B cell (primary cell): Measurements from ENCODE around the gene PPP2R5E. TPM values are rescaled to one million over a fixed set of nuclear protein-coding genes. Genes with fewer than 3 reads are reported as not detected.

ENCODE experiments used
- ATAC-seq: fragments of 200-7000 bp; cut with Tn5 transposase; one replicate; pipeline ENCODE4 v1.10.0; 2021; ENCODE audit warnings: low read depth, mild to moderate bottlenecking, moderate number of reproducible peaks, moderate library complexity
- CTCF ChIA-PET: fragments of 350-600 bp; sonication (Branson Sonifier 250); formaldehyde crosslinking; loops from one replicate; lab custom pipeline; 2021; ENCODE audit warnings: antibody characterized with exemption, inconsistent platforms; lab: Charles Lee
- POLR2A ChIA-PET: fragments of 350-600 bp; sonication (Branson Sonifier 250); formaldehyde crosslinking; loops from one replicate; lab custom pipeline; 2021; ENCODE audit warnings: antibody characterized with exemption; lab: Charles Lee
- DNase-seq: peaks from one replicate; pipeline ENCODE4 v3.0.0; 2013
- H2AFZ ChIP-seq: 2 replicates; pipeline ENCODE4 v1.6.1; 2012; ENCODE audit warnings: mild to moderate bottlenecking, low read depth, low read length; ENCODE audit not compliant: insufficient read depth, poor library complexity, severe bottlenecking
- H3K27ac ChIP-seq, 2 donors: 1 replicate in 1 of 2; 2 replicates in 1 of 2; pipeline ENCODE4 v1.5.1; 2012 to 2013; ENCODE audit warnings: low read length in 2 of 2, mild to moderate bottlenecking in 2 of 2, moderate library complexity in 1 of 2
- H3K27me3 ChIP-seq, 4 experiments: fragments of 200-600 bp in 1 of 4; sonication (generic) in 1 of 4; replicated peaks in 1 of 4; 1 replicate in 2 of 4; 2 replicates in 2 of 4; pipeline versions ENCODE4 v1.6.1 to v1.7.0; 2013 to 2016; ENCODE audit warnings: low read length in 3 of 4, mild to moderate bottlenecking in 2 of 4, mixed read lengths in 1 of 4, moderate library complexity in 1 of 4; ENCODE audit not compliant: insufficient read depth in 4 of 4, control insufficient read depth in 3 of 4; ENCODE audit errors: control extremely low read depth in 1 of 4
- H3K36me3 ChIP-seq, 2 experiments: replicated peaks in 1 of 2; 1 replicate in 1 of 2; 2 replicates in 1 of 2; pipeline versions ENCODE4 v1.6.1 to v1.7.1; 2013; ENCODE audit warnings: low read length in 1 of 2; ENCODE audit not compliant: insufficient read depth in 2 of 2, control insufficient read depth in 1 of 2; ENCODE audit errors: control extremely low read depth in 1 of 2, extremely low read depth in 1 of 2
- H3K4me1 ChIP-seq, 2 donors: fragments of 200-600 bp in 1 of 2; sonication (generic) in 1 of 2; 1 replicate in 1 of 2; 2 replicates in 1 of 2; pipeline versions ENCODE4 v1.5.1 to v1.6.1; 2013 to 2017; ENCODE audit warnings: low read length in 2 of 2; ENCODE audit not compliant: control insufficient read depth in 2 of 2, insufficient read depth in 2 of 2
- H3K4me2 ChIP-seq: replicated peaks from 2 replicates; pipeline ENCODE3; 2012; ENCODE audit warnings: mild to moderate bottlenecking, low read depth, low read length; ENCODE audit not compliant: poor library complexity, severe bottlenecking
- H3K4me3 ChIP-seq, 5 experiments: fragments of 200-600 bp in 1 of 5; sonication (generic) in 1 of 5; 1 replicate in 3 of 5; 2 replicates in 2 of 5; pipeline versions ENCODE4 v1.5.1 to v1.7.0; 2011 to 2016; ENCODE audit warnings: low read length in 4 of 5, mild to moderate bottlenecking in 4 of 5, low read depth in 2 of 5, control low read depth in 1 of 5, moderate library complexity in 1 of 5; ENCODE audit not compliant: insufficient read depth in 1 of 5; ENCODE audit errors: control extremely low read depth in 1 of 5, extremely low read depth in 1 of 5
- H3K79me2 ChIP-seq: fragments of 200-600 bp; sonication (generic); one replicate; pipeline ENCODE4 v1.6.0; 2016; ENCODE audit warnings: low read length; ENCODE audit not compliant: control insufficient read depth, insufficient read depth
- H3K9ac ChIP-seq: fragments of 200-600 bp; sonication (generic); 2 replicates; pipeline ENCODE4 v1.6.1; 2017; ENCODE audit warnings: mild to moderate bottlenecking, low read length, moderate library complexity
- H3K9me3 ChIP-seq, 3 donors: one replicate each; pipeline versions ENCODE4 v1.6.1 to v1.7.1; 2013; ENCODE audit warnings: low read length in 2 of 3; ENCODE audit not compliant: control insufficient read depth in 2 of 3, insufficient read depth in 1 of 3; ENCODE audit errors: control extremely low read depth in 1 of 3
- H4K20me1 ChIP-seq: 2 replicates; pipeline ENCODE4 v1.6.0; 2012; ENCODE audit warnings: mild to moderate bottlenecking, low read length; ENCODE audit not compliant: insufficient read depth, control insufficient read depth, poor library complexity, severe bottlenecking
- H3K27ac Mint-ChIP-seq: one replicate; pipeline ENCODE4 v1.8.0; 2021; ENCODE audit warnings: mixed read lengths
- H3K27me3 Mint-ChIP-seq: one replicate; pipeline ENCODE4 v1.8.0; 2021; ENCODE audit warnings: mixed read lengths
- H3K4me1 Mint-ChIP-seq: one replicate; pipeline ENCODE4 v1.8.0; 2021; ENCODE audit warnings: mixed read lengths
- H3K4me3 Mint-ChIP-seq: one replicate; pipeline ENCODE4 v1.8.0; 2021; ENCODE audit warnings: mixed read lengths
- H3K9me3 Mint-ChIP-seq: one replicate; pipeline ENCODE4 v1.8.0; 2022; ENCODE audit warnings: mixed read lengths; ENCODE audit not compliant: insufficient read depth
- EZH2 ChIP-seq: IDR thresholded peaks from 2 replicates; pipeline ENCODE4 v1.6.1; 2012; ENCODE audit warnings: borderline replicate concordance, low read depth, mild to moderate bottlenecking, moderate library complexity, low read length; ENCODE audit not compliant: insufficient read depth, poor library complexity, severe bottlenecking
- WGBS: methylation state at CpG from one replicate; pipeline ENCODE4 v1.1.5; 2013; ENCODE audit warnings: missing lambda C conversion rate; ENCODE audit not compliant: insufficient coverage; 5-methylcytosine and 5-hydroxymethylcytosine counted together
- intact Hi-C: fragments of 100-400 bp; cut with micrococcal nuclease; formaldehyde crosslinking; loops from one replicate; pipeline ENCODE4 v1.10.0; 2022
- polyA plus RNA-seq: library from polyadenylated mRNA; depleted of rRNA; stranded (reverse); fragments of >200 nt; gene quantifications from 2 replicates; pipeline ENCODE4 v1.2.3, GENCODE V29; 2012
- total RNA-seq, 2 donors: library from RNA; stranded (reverse); fragments of 120-200 nt in 1 of 2; gene quantifications; 1 replicate in 1 of 2; 2 replicates in 1 of 2; pipeline versions ENCODE4 v1.2.3 to v1.2.4, GENCODE V29; 2013 to 2022
- TF ChIP-seq, protein P1 (sequence below): fragments of 200-600 bp; IDR thresholded peaks from one replicate; pipeline ENCODE4 v1.8.0; 2022; ENCODE audit warnings: antibody characterized with exemption, mild to moderate bottlenecking

Gene PPP2R5E
- total and polyA plus RNA-seq, 2 donors (not counting 1 experiment from before 2014, with no cell fraction given), result 6.3 to 40.6 TPM

GRCh38 chr14:63344336-63344735 is 198.8 kb downstream of the PPP2R5E start:
- Histone ChIP-seq H3K4me3 (no peak overlapping the region), H3K27ac (no peak overlapping the region), H3K27me3 (peaks cover 0 to 14% (median 0%) of the 10 kb centered on the region in 4 experiments), H3K4me1 (no peaks in the 10 kb centered on the region), H3K9ac (no peak overlapping the region), H3K9me3 (no peaks in the 10 kb centered on the region), H3K79me2 (no peaks in the 10 kb centered on the region), H4K20me1 (no peaks in the 10 kb centered on the region), H3K4me2 (no peak overlapping the region), H3K36me3 (no peaks in the 10 kb centered on the region), H2AFZ (no peak overlapping the region)
- DNase-seq, result no peak
- H3K27ac Mint-ChIP-seq, result no peak overlapping the region
- no peak overlapping the region for H3K4me3 Mint-ChIP-seq
- intact Hi-C loops, result no loop called here
- 78% methylated on average over 4 of the region's 4 CpGs for WGBS
- peaks cover 46% of the 10 kb centered on the region for H3K27me3 Mint-ChIP-seq
- no peaks in the 10 kb centered on the region for H3K4me1 Mint-ChIP-seq
- no peak for ATAC-seq
- H3K9me3 Mint-ChIP-seq, result no peaks in the 10 kb centered on the region
- ChIA-PET CTCF (no interaction called here), POLR2A (no interaction called here)
- no peak for TF ChIP-seq EZH2
- TF ChIP-seq, protein P1, sequence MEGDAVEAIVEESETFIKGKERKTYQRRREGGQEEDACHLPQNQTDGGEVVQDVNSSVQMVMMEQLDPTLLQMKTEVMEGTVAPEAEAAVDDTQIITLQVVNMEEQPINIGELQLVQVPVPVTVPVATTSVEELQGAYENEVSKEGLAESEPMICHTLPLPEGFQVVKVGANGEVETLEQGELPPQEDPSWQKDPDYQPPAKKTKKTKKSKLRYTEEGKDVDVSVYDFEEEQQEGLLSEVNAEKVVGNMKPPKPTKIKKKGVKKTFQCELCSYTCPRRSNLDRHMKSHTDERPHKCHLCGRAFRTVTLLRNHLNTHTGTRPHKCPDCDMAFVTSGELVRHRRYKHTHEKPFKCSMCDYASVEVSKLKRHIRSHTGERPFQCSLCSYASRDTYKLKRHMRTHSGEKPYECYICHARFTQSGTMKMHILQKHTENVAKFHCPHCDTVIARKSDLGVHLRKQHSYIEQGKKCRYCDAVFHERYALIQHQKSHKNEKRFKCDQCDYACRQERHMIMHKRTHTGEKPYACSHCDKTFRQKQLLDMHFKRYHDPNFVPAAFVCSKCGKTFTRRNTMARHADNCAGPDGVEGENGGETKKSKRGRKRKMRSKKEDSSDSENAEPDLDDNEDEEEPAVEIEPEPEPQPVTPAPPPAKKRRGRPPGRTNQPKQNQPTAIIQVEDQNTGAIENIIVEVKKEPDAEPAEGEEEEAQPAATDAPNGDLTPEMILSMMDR, result no peak

DNA sequence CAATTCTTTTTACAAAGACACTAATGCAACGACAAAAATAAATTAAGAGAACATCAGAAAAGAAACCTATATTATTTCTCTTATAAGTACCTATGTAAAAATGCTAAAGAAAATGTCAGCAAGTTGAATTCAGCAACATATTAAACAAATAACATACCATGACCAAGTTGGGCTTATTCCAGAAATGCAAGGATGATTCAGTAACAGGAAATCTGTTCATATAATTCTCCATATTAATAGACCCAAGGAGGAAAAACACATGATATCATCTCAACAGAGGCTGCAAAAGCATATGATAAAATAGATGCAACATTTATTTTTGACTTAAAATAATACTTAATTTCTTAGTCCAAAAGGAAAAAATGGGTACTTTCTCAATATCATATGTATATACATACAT is 199.3 kb downstream of the PPP2R5E start:
- H3K27ac ChIP-seq, result no peak overlapping the region
- peaks cover 0 to 14% (median 0%) of the 10 kb centered on the region in 4 experiments for H3K27me3 ChIP-seq
- H3K36me3 ChIP-seq, result no peaks in the 10 kb centered on the region
- no peak overlapping the region for H2AFZ ChIP-seq
- H3K4me1 ChIP-seq, result no peaks in the 10 kb centered on the region
- no peak overlapping the region for H3K9ac ChIP-seq
- no peak for ATAC-seq
- Mint-ChIP-seq H3K4me3 (no peak overlapping the region), H3K4me1 (no peaks in the 10 kb centered on the region), H3K27ac (no peak overlapping the region), H3K9me3 (peaks cover under 1% of the 10 kb centered on the region), H3K27me3 (peaks cover 46% of the 10 kb centered on the region)
- intact Hi-C loops, result no loop called here
- H3K9me3 ChIP-seq, result no peaks in the 10 kb centered on the region
- TF ChIP-seq EZH2, result no peak
- TF ChIP-seq, protein P1, result no peak
- no peaks in the 10 kb centered on the region for H4K20me1 ChIP-seq
- H3K4me2 ChIP-seq, result no peak overlapping the region
- DNase-seq, result no peak
- ChIA-PET CTCF (no interaction called here), POLR2A (no interaction called here)
- no CpG with 5 or more reads among the region's 1 CpG for WGBS
- no peak overlapping the region for H3K4me3 ChIP-seq
- no peaks in the 10 kb centered on the region for H3K79me2 ChIP-seq
